ENCODE results near the gene TSPAN4. TPM values are rescaled to one million over a fixed set of nuclear protein-coding genes. Genes with fewer than 3 reads are reported as not detected.

The TSPAN4 gene
- total and polyA plus RNA-seq, 9 of the 15 experiments (the other 6 are each of a cell fraction or from before 2014, with no cell fraction given), result 0.07 to 31.0 (median 15.7) TPM

DNA sequence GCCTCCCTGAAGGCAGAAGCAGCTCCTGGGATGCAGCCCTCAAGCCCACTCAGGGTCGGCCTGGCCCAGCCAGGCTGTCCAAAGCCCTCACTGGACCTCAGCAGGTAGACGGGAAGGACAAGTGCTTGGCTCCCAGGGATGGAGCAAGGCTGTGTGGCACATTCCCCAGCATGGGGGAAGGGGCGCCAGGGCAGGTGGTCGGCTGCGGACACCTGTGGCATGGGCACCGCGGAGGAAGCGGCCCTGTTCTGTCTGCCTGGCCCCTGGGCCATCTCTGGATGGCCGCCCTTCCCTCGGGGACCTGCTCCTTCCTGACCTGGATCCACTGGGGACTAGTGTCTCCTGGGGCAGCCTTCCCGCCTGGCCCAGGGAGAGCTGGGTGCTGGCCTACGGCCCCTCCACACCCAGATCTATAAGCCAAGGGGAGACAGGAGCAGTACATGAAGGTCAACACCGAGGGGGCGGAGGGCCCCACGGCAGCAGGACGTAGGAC, 42.0 kb downstream of the TSPAN4 start:
- peak overlapping the region in 1 of 2 experiments; percentile 45; a peak in 1 of 4 replicates for H3K9ac ChIP-seq (ENCODE audit: insufficient read depth in 1 of 2, low read depth in 2 of 2, low read length in 2 of 2)
- BruUV-seq (replicated peaks), result no TSS peak
- H4K20me1 ChIP-seq (replicated peaks; ENCODE audit: control insufficient read depth, insufficient read depth, low read length), result no peaks in the 10 kb centered on the region
- H3K79me2 ChIP-seq (ENCODE audit: control insufficient read depth, insufficient read depth, low read length), result no peaks in the 10 kb centered on the region
- ATAC-seq (no peak), DNase-seq (ENCODE audit: extremely low read depth in 1 of 4, low spot score in 3 of 4) (no peak), FAIRE-seq (no peak)
- H3K4me1 ChIP-seq (replicated peaks in 1 of 2; ENCODE audit: control insufficient read depth in 2 of 2, insufficient read depth in 2 of 2, low read length in 2 of 2), result peaks cover 0 to 41% of the 10 kb centered on the region in 2 experiments; a peak in 1 of 5 replicates
- POLR2A ChIA-PET, result interaction anchor here (0.6 to 1.2 kb wide), 4 partner anchors 10 to 25 kb away, joined by 3 to 4 read pairs (median 4); no protein-coding TSS in a partner anchor
- no peaks in the 10 kb centered on the region for H3K9me3 ChIP-seq (replicated peaks; ENCODE audit: control insufficient read depth, insufficient read depth, low read depth, low read length)
- no peak overlapping the region for H3K4me3 ChIP-seq
- no peak overlapping the region for H3K4me2 ChIP-seq (ENCODE audit: insufficient read depth, low read length)
- no peak overlapping the region for H2AFZ ChIP-seq (ENCODE audit: low read depth, low read length)
- CTCF ChIA-PET (ENCODE audit: low intra/inter-chr PET ratio), result no interaction called here
- H3K27me3 ChIP-seq (ENCODE audit: control insufficient read depth in 2 of 2, insufficient read depth in 2 of 2, low read length in 2 of 2), result no peaks in the 10 kb centered on the region
- no peaks in the 10 kb centered on the region for H3K9me1 ChIP-seq (ENCODE audit: control insufficient read depth, insufficient read depth, low read length)
- H3K36me3 ChIP-seq (ENCODE audit: control insufficient read depth, insufficient read depth, low read length), result peaks cover 81% of the 10 kb centered on the region; the same call in 1 of the 3 replicates
- in situ Hi-C loops (cut with MboI), result no loop called here
- 83% methylated on average over 14 of the region's 16 CpGs for WGBS (ENCODE audit: insufficient coverage, low coverage, missing lambda C conversion rate)
- no peak overlapping the region for H3K27ac ChIP-seq (ENCODE audit: extremely low read depth, low read depth, low read length)
- TF ChIP-seq POLR2G (IDR thresholded peaks at IDR 0.05; ENCODE audit: low read depth, low read length) (0 out of 2 replicates have a peak, but pooled peaks have one; percentile 12), ZNF280A (IDR thresholded peaks at IDR 0.05; ENCODE audit: low read depth, partially characterized antibody) (no peak), ZNF23 (CRISPR knock-in tag; IDR thresholded peaks at IDR 0.05) (no peak)
- intact Hi-C loops (cut with micrococcal nuclease), result no loop called here

All from K562 (cell line).